Measurements from ENCODE around the gene ZNF91. TPM values are rescaled to one million over a fixed set of nuclear protein-coding genes. Genes with fewer than 3 reads are reported as not detected.

The ZNF91 gene
- total and polyA plus RNA-seq, 10 of the 15 experiments (the other 5 are each of a cell fraction or from before 2014, with no cell fraction given) = 4.6 to 31.1 (median 11.3) TPM

DNA sequence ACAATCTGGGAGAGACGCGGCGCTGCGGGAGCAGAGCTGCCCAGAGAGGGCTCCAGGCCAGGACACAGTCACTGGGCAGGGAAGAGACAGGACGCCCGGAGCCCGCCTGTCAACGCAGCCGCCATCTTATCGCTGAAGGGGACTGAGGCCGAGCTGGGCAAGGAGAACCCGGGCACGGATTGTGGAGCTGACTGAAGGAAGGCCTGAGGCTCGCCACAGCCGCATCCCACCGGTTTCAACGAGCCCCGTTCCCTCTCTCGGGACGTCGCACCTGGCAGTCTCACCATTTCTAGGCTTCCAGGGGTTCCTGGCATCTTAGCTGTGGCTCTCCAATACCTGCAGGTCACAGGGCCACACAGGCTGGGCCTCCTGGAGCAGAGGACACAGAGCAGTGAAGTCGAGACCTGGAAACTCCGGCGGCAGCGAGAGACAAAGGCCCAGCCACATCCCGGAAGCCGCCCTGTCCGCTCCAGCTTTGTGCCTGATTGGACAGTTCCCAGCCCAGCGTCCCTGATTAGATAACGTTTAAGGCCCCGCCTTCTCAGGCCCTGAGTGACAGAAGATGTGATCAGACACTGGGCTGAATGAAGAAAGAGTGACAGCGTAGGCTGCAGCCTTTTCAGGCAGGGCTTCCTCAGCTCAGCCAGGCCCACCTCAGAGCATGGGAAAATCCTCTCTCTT is at the start of gene ZNF91 (continued):
- TF ChIP-seq, protein P1, sequence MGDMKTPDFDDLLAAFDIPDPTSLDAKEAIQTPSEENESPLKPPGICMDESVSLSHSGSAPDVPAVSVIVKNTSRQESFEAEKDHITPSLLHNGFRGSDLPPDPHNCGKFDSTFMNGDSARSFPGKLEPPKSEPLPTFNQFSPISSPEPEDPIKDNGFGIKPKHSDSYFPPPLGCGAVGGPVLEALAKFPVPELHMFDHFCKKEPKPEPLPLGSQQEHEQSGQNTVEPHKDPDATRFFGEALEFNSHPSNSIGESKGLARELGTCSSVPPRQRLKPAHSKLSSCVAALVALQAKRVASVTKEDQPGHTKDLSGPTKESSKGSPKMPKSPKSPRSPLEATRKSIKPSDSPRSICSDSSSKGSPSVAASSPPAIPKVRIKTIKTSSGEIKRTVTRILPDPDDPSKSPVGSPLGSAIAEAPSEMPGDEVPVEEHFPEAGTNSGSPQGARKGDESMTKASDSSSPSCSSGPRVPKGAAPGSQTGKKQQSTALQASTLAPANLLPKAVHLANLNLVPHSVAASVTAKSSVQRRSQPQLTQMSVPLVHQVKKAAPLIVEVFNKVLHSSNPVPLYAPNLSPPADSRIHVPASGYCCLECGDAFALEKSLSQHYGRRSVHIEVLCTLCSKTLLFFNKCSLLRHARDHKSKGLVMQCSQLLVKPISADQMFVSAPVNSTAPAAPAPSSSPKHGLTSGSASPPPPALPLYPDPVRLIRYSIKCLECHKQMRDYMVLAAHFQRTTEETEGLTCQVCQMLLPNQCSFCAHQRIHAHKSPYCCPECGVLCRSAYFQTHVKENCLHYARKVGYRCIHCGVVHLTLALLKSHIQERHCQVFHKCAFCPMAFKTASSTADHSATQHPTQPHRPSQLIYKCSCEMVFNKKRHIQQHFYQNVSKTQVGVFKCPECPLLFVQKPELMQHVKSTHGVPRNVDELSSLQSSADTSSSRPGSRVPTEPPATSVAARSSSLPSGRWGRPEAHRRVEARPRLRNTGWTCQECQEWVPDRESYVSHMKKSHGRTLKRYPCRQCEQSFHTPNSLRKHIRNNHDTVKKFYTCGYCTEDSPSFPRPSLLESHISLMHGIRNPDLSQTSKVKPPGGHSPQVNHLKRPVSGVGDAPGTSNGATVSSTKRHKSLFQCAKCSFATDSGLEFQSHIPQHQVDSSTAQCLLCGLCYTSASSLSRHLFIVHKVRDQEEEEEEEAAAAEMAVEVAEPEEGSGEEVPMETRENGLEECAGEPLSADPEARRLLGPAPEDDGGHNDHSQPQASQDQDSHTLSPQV (IDR thresholded peaks at IDR 0.05) = no peak
- TF ChIP-seq SIX5 (IDR thresholded peaks at IDR 0.05; ENCODE audit: low read depth, low read length, severe bottlenecking) = no peak
- TF ChIP-seq, protein P2, sequence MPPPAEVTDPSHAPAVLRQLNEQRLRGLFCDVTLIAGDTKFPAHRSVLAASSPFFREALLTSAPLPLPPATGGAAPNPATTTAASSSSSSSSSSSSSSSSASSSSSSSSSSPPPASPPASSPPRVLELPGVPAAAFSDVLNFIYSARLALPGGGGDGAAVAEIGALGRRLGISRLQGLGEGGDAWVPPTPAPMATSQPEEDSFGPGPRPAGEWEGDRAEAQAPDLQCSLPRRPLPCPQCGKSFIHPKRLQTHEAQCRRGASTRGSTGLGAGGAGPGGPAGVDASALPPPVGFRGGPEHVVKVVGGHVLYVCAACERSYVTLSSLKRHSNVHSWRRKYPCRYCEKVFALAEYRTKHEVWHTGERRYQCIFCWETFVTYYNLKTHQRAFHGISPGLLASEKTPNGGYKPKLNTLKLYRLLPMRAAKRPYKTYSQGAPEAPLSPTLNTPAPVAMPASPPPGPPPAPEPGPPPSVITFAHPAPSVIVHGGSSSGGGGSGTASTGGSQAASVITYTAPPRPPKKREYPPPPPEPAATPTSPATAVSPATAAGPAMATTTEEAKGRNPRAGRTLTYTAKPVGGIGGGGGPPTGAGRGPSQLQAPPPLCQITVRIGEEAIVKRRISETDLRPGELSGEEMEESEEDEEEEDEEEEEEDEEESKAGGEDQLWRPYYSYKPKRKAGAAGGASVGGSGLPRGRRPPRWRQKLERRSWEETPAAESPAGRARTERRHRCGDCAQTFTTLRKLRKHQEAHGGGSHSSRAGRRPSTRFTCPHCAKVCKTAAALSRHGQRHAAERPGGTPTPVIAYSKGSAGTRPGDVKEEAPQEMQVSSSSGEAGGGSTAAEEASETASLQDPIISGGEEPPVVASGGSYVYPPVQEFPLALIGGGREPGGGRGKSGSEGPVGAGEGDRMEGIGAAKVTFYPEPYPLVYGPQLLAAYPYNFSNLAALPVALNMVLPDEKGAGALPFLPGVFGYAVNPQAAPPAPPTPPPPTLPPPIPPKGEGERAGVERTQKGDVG (CRISPR knock-in tag; IDR thresholded peaks at IDR 0.05) = no peak
- no peak for TF ChIP-seq TARDBP (IDR thresholded peaks at IDR 0.05; ENCODE audit: borderline replicate concordance)
- no peak; the same call in 1 of the 2 replicates for TF ChIP-seq LARP7 (IDR thresholded peaks at IDR 0.05)
- no peak for TF ChIP-seq BACH1 (IDR thresholded peaks at IDR 0.05; ENCODE audit: borderline replicate concordance)
- no peak for TF ChIP-seq TBL1XR1 (IDR thresholded peaks at IDR 0.05; ENCODE audit: low read depth, low read length)
- no peak for TF ChIP-seq BMI1 (IDR thresholded peaks at IDR 0.05; ENCODE audit: borderline replicate concordance)
- TF ChIP-seq ZNF622 (IDR thresholded peaks at IDR 0.05) = no peak
- no peak for TF ChIP-seq CBX3 (IDR thresholded peaks at IDR 0.05; ENCODE audit: borderline replicate concordance, low read depth)
- TF ChIP-seq, protein P3, sequence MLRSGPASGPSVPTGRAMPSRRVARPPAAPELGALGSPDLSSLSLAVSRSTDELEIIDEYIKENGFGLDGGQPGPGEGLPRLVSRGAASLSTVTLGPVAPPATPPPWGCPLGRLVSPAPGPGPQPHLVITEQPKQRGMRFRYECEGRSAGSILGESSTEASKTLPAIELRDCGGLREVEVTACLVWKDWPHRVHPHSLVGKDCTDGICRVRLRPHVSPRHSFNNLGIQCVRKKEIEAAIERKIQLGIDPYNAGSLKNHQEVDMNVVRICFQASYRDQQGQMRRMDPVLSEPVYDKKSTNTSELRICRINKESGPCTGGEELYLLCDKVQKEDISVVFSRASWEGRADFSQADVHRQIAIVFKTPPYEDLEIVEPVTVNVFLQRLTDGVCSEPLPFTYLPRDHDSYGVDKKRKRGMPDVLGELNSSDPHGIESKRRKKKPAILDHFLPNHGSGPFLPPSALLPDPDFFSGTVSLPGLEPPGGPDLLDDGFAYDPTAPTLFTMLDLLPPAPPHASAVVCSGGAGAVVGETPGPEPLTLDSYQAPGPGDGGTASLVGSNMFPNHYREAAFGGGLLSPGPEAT (IDR thresholded peaks at IDR 0.05; ENCODE audit: low read depth) = no peak
- TF ChIP-seq YBX1 (IDR thresholded peaks at IDR 0.05) = no peak
- no peak for TF ChIP-seq SIN3A (IDR thresholded peaks at IDR 0.05; ENCODE audit: low read depth, low read length)
- TF ChIP-seq, protein P4, sequence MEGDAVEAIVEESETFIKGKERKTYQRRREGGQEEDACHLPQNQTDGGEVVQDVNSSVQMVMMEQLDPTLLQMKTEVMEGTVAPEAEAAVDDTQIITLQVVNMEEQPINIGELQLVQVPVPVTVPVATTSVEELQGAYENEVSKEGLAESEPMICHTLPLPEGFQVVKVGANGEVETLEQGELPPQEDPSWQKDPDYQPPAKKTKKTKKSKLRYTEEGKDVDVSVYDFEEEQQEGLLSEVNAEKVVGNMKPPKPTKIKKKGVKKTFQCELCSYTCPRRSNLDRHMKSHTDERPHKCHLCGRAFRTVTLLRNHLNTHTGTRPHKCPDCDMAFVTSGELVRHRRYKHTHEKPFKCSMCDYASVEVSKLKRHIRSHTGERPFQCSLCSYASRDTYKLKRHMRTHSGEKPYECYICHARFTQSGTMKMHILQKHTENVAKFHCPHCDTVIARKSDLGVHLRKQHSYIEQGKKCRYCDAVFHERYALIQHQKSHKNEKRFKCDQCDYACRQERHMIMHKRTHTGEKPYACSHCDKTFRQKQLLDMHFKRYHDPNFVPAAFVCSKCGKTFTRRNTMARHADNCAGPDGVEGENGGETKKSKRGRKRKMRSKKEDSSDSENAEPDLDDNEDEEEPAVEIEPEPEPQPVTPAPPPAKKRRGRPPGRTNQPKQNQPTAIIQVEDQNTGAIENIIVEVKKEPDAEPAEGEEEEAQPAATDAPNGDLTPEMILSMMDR (IDR thresholded peaks at IDR 0.05 in 2 of 3, conservative IDR thresholded peaks at IDR 0.05 in 1 of 3; ENCODE audit: control insufficient read depth in 2 of 3, extremely low read depth in 1 of 3, insufficient read depth in 1 of 3, low read depth in 3 of 3, low read length in 3 of 3) = no peak
- no peak for TF ChIP-seq HDGF (IDR thresholded peaks at IDR 0.05)
- no peak for TF ChIP-seq ESRRA (IDR thresholded peaks at IDR 0.05; ENCODE audit: low read length)
- peak; percentile 69; the same call in 2 of the 3 replicates for TF ChIP-seq POU2F2 (IDR thresholded peaks at IDR 0.05; ENCODE audit: borderline replicate concordance, low read depth, low read length)
- TF ChIP-seq CEBPB (IDR thresholded peaks at IDR 0.05; ENCODE audit: borderline replicate concordance in 1 of 2, low read depth in 2 of 2, low read length in 2 of 2) = no peak
- TF ChIP-seq HDAC6 (IDR thresholded peaks at IDR 0.05; ENCODE audit: unreplicated experiment) = no peak
- TF ChIP-seq CHD1 (IDR thresholded peaks at IDR 0.05; ENCODE audit: low read depth, low read length) = 0 out of 2 replicates have a peak, but pooled peaks have one; percentile 37
